HG02623 (cell line): ENCODE measurements around the gene SLC24A4.

Source experiments
- ATAC-seq: cut with Tn5 transposase; IDR thresholded peaks from one replicate; pipeline ENCODE4 v1.9.1; 2021; ENCODE audit warnings: moderate library complexity; ENCODE audit not compliant: unreplicated experiment

Gene SLC24A4

GRCh38 chr14:92316176-92316575, 6.8 kb upstream of the SLC24A4 start:
- no peak for ATAC-seq

- no peak for ATAC-seq
These were observed 6.0 kb upstream of the SLC24A4 start for GRCh38 chr14:92316937-92317336.

- no peak for ATAC-seq
These were observed 5.5 kb upstream of the SLC24A4 start for GRCh38 chr14:92317511-92317910.

GRCh38 chr14:92321701-92322100, 1.3 kb upstream of the SLC24A4 start:
- no peak for ATAC-seq

- no peak for ATAC-seq
These were observed 449 bp upstream of the SLC24A4 start for GRCh38 chr14:92322516-92322915.

- no peak for ATAC-seq
These were observed 1.2 kb downstream of the SLC24A4 start for GRCh38 chr14:92323916-92324818.

GRCh38 chr14:92325835-92326234, 2.9 kb downstream of the SLC24A4 start:
- ATAC-seq, result no peak

- no peak for ATAC-seq
These were observed 5.8 kb downstream of the SLC24A4 start for GRCh38 chr14:92328664-92329255.

- ATAC-seq, result no peak
These were observed 11.1 kb downstream of the SLC24A4 start for GRCh38 chr14:92334050-92334449.

GRCh38 chr14:92336363-92336762, 13.4 kb downstream of the SLC24A4 start:
- no peak for ATAC-seq

GRCh38 chr14:92339426-92339825, 16.5 kb downstream of the SLC24A4 start:
- ATAC-seq, result no peak

GRCh38 chr14:92340071-92340470, 17.1 kb downstream of the SLC24A4 start:
- no peak for ATAC-seq

GRCh38 chr14:92340931-92341330, 18.0 kb downstream of the SLC24A4 start:
- no peak for ATAC-seq

GRCh38 chr14:92341791-92342190, 18.8 kb downstream of the SLC24A4 start:
- no peak for ATAC-seq

- ATAC-seq, result no peak
These were observed 25.2 kb downstream of the SLC24A4 start for GRCh38 chr14:92348154-92348553.

- no peak for ATAC-seq
These were observed 28.8 kb downstream of the SLC24A4 start for GRCh38 chr14:92351750-92352149.

GRCh38 chr14:92352158-92352985, 29.4 kb downstream of the SLC24A4 start:
- no peak for ATAC-seq

- ATAC-seq, result no peak
These were observed 30.5 kb downstream of the SLC24A4 start for GRCh38 chr14:92353447-92353846.

- no peak for ATAC-seq
These were observed 33.7 kb downstream of the SLC24A4 start for GRCh38 chr14:92356677-92357076.

- no peak for ATAC-seq
These were observed 37.8 kb downstream of the SLC24A4 start for GRCh38 chr14:92360651-92361370.

- ATAC-seq, result no peak
These were observed 39.8 kb downstream of the SLC24A4 start for GRCh38 chr14:92362781-92363235.
